NCI-H1105 treated with DMSO at 0.1 percent for 48 hours (cell line): Measurements from ENCODE around the gene LARP1B.
"Not testable (repeated sequence)": the region's sequence is repeated elsewhere in the genome, so short reads cannot be mapped to it uniquely, and the experiment has no call there.

Experiments
- DNase-seq: peaks from one replicate; lab custom pipeline; 2025; lab: John Stamatoyannopoulos, UW

LARP1B gene

GRCh38 chr4:128135391-128135790, 74.3 kb downstream of the LARP1B start:
- no peak for DNase-seq

- DNase-seq, result no peak
Measured at GRCh38 chr4:128141866-128142265, 80.8 kb downstream of the LARP1B start.

GRCh38 chr4:128145727-128146126, 84.6 kb downstream of the LARP1B start:
- DNase-seq, result no peak

GRCh38 chr4:128153800-128154199, 92.7 kb downstream of the LARP1B start:
- DNase-seq, result no peak

- no peak for DNase-seq
Measured at GRCh38 chr4:128155231-128155855, 94.2 kb downstream of the LARP1B start.

- DNase-seq, result no peak
Measured at GRCh38 chr4:128155874-128156456, 94.9 kb downstream of the LARP1B start.

GRCh38 chr4:128156472-128156871, 95.4 kb downstream of the LARP1B start:
- DNase-seq, result not testable (repeated sequence)

- no peak for DNase-seq
Measured at GRCh38 chr4:128158894-128159293, 97.8 kb downstream of the LARP1B start.

- DNase-seq, result no peak
Measured at GRCh38 chr4:128159967-128160366, 98.9 kb downstream of the LARP1B start.

- no peak for DNase-seq
Measured at GRCh38 chr4:128161138-128161537, 100.0 kb downstream of the LARP1B start.

GRCh38 chr4:128162434-128162833, 101.3 kb downstream of the LARP1B start:
- DNase-seq, result no peak

- DNase-seq, result no peak
Measured at GRCh38 chr4:128163177-128164117, 102.3 kb downstream of the LARP1B start.

GRCh38 chr4:128166982-128167381, 105.9 kb downstream of the LARP1B start:
- DNase-seq, result no peak

- DNase-seq, result no peak
Measured at GRCh38 chr4:128168701-128169100, 107.6 kb downstream of the LARP1B start.

GRCh38 chr4:128169245-128169644, 108.1 kb downstream of the LARP1B start:
- no peak for DNase-seq

GRCh38 chr4:128176643-128177042, 115.5 kb downstream of the LARP1B start:
- no peak for DNase-seq

GRCh38 chr4:128177498-128177897, 116.4 kb downstream of the LARP1B start:
- no peak for DNase-seq

GRCh38 chr4:128186623-128187022, 125.5 kb downstream of the LARP1B start:
- DNase-seq, result no peak

GRCh38 chr4:128191115-128191781, 130.1 kb downstream of the LARP1B start:
- DNase-seq, result peak; percentile 54

- DNase-seq, result peak; percentile 43
Measured at GRCh38 chr4:128220286-128221235, 159.4 kb downstream of the LARP1B start.

GRCh38 chr4:128221586-128221985, 160.5 kb downstream of the LARP1B start:
- no peak for DNase-seq
